Measurements from ENCODE around the gene AMOTL1.

DNA sequence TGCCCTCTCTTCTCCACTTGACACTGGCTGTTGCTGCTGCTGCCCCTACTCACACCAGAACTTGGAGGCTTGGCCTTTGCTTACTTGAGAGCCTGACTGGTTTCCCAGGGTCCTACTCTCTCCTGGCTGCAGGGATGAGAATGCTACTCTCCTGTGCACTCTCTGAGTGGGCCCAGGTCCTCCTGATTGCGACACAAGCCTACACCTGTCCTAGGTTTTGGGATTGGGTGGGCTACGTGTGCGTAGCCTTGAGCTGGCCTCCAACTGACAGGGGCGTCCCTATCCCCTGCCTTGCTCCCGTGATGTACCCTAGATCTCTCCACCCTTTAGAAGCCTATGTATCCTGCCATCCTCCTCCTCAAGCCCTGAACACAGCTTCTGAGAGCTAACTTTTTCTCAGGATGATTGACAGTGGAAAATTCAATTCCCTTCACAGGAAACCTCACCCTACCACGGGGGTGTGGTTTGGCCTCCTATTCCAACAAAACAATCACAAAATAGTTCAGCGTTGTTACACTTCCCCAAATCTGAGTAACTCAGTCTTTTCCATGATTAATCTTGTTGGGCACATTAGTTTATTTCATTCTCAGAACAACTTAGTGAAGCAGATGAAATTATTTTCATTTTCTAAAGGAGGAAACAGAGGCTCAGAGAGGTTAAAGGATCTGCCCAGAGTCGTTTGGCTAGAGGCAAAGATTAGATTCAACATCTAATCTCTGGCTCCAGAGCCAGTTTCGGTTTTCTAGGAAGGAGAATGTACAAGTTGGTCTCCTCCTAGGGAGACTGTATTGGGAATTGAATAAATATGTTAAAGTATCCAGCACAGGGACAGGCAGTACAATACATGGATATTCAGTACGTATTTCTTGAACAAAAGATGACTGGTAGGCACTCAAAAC lies 17.6 kb upstream of the AMOTL1 start:
- TF ChIP-seq, protein P1, sequence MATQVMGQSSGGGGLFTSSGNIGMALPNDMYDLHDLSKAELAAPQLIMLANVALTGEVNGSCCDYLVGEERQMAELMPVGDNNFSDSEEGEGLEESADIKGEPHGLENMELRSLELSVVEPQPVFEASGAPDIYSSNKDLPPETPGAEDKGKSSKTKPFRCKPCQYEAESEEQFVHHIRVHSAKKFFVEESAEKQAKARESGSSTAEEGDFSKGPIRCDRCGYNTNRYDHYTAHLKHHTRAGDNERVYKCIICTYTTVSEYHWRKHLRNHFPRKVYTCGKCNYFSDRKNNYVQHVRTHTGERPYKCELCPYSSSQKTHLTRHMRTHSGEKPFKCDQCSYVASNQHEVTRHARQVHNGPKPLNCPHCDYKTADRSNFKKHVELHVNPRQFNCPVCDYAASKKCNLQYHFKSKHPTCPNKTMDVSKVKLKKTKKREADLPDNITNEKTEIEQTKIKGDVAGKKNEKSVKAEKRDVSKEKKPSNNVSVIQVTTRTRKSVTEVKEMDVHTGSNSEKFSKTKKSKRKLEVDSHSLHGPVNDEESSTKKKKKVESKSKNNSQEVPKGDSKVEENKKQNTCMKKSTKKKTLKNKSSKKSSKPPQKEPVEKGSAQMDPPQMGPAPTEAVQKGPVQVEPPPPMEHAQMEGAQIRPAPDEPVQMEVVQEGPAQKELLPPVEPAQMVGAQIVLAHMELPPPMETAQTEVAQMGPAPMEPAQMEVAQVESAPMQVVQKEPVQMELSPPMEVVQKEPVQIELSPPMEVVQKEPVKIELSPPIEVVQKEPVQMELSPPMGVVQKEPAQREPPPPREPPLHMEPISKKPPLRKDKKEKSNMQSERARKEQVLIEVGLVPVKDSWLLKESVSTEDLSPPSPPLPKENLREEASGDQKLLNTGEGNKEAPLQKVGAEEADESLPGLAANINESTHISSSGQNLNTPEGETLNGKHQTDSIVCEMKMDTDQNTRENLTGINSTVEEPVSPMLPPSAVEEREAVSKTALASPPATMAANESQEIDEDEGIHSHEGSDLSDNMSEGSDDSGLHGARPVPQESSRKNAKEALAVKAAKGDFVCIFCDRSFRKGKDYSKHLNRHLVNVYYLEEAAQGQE (IDR thresholded peaks at IDR 0.05; ENCODE audit: low read depth): no peak
- no peak for TF ChIP-seq TAF1 (IDR thresholded peaks at IDR 0.05; ENCODE audit: low read depth)
- TF ChIP-seq, protein P2, sequence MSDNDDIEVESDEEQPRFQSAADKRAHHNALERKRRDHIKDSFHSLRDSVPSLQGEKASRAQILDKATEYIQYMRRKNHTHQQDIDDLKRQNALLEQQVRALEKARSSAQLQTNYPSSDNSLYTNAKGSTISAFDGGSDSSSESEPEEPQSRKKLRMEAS (IDR thresholded peaks at IDR 0.05): no peak
